DND-41 (cell line): ENCODE results near the gene GNPAT.

Experiments
- ATAC-seq: fragments of 200-7000 bp; cut with Tn5 transposase; 3 replicates; pipeline ENCODE4 v1.9.1; 2021; ENCODE audit warnings: low read depth; ENCODE audit not compliant: insufficient read depth
- DNase-seq: peaks from one replicate; pipeline ENCODE4 v3.0.0-alpha.2; 2020
- H2AFZ ChIP-seq: 2 replicates; pipeline ENCODE4 v1.6.0; 2012; ENCODE audit warnings: low read depth, low read length
- H3K27ac ChIP-seq: 2 replicates; pipeline ENCODE4 v1.5.1; 2012; ENCODE audit warnings: low read length, inconsistent platforms
- H3K27me3 ChIP-seq: fragments of 200-600 bp; sonication (generic); 2 replicates; pipeline ENCODE4 v1.6.0; 2012; ENCODE audit warnings: low read length, mild to moderate bottlenecking, inconsistent platforms; ENCODE audit not compliant: insufficient read depth, poor library complexity
- H3K36me3 ChIP-seq: 2 replicates; pipeline ENCODE4 v1.5.1; 2012; ENCODE audit warnings: low read length, inconsistent platforms; ENCODE audit not compliant: insufficient read depth
- H3K4me1 ChIP-seq: 2 replicates; pipeline ENCODE4 v1.5.1; 2012; ENCODE audit warnings: mild to moderate bottlenecking, low read length; ENCODE audit not compliant: insufficient read depth
- H3K4me2 ChIP-seq: 2 replicates; pipeline ENCODE4 v1.6.0; 2012; ENCODE audit warnings: mild to moderate bottlenecking, moderate library complexity, low read length, inconsistent platforms; ENCODE audit not compliant: insufficient read depth
- H3K4me3 ChIP-seq, 2 experiments: fragments of 200-600 bp in 1 of 2; shearing (Covaris generic) in 1 of 2; 2 replicates each; pipeline ENCODE4 v1.5.1; 2012 to 2016; ENCODE audit warnings: inconsistent platforms in 2 of 2, low read length in 2 of 2, mild to moderate bottlenecking in 2 of 2, low read depth in 1 of 2, moderate library complexity in 1 of 2
- H3K79me2 ChIP-seq: 2 replicates; pipeline ENCODE4 v1.6.0; 2012; ENCODE audit warnings: low read length, inconsistent platforms; ENCODE audit not compliant: insufficient read depth
- H3K9ac ChIP-seq: 2 replicates; pipeline ENCODE4 v1.6.0; 2012; ENCODE audit warnings: low read depth, mild to moderate bottlenecking, inconsistent platforms, low read length, moderate library complexity
- H3K9me3 ChIP-seq: 2 replicates; pipeline ENCODE4 v1.5.1; 2012; ENCODE audit warnings: low read length, moderate library complexity, mild to moderate bottlenecking, inconsistent platforms; ENCODE audit not compliant: insufficient read depth, severe bottlenecking
- H4K20me1 ChIP-seq: 2 replicates; pipeline ENCODE4 v1.6.0; 2012; ENCODE audit warnings: low read length; ENCODE audit not compliant: insufficient read depth
- EZH2 ChIP-seq: IDR thresholded peaks from 3 replicates; pipeline ENCODE4 v1.6.1; 2012; ENCODE audit warnings: borderline replicate concordance, low read depth, mild to moderate bottlenecking, moderate library complexity, low read length, inconsistent platforms; ENCODE audit not compliant: severe bottlenecking
- TF ChIP-seq, protein P1 (sequence below): IDR thresholded peaks from 2 replicates; pipeline ENCODE4 v1.5.1; 2012; ENCODE audit warnings: borderline replicate concordance, low read length, moderate library complexity, mild to moderate bottlenecking; ENCODE audit not compliant: poor library complexity, severe bottlenecking; ENCODE audit errors: extremely low read depth

GNPAT gene

DNA sequence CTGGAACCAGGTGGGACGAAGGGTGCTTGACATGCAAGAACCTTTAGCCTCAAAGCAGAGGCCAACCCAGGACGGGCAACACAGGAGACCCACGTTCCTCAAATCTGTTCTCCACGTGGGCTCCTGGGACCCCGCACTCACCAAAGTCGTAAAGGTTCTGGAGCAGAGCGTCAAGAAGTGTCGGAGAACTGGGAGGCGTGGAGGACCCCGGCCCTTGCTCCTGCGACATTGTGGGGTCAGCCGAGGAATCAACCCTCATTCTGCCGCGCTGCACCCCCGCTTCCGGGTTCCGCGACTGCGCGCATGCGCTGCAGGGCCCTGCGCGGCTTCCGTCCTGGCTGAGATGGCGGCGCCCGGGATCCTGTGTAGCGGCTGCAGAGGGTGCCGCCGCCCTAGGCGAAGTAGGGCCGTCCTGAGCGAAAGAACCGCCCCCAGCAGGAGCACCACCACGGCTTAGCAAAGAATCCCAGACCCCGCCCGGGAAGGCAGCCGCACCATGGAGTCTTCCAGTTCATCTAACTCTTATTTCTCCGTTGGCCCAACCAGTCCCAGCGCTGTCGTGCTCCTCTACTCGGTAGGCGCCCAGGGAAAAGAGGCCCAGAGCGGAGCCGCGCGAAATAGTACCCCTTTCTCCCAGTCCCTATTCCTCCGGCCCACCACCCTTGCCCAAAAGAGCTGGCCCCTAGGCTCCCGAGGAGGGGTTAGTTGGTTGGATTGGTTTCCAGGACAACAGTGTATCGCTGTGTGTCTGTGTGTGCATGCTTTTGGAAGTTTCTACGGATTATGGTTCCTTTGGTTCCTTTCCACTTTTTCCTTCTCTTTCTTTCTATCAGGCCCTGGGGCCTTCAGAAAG is at the start of gene GNPAT:
TSS of gene GNPAT (plus strand) at position 330 of the 853 bp plus-strand sequence. CDS start at position 497, 167 bp downstream.
- peak within 1 kb of the TSS; percentile 65 to 97 for H3K4me3 ChIP-seq
- H3K4me2 ChIP-seq: peak within 1 kb of the TSS; percentile 77
- peak; percentile 93 for ATAC-seq
- H3K9me3 ChIP-seq: no peaks in the 10 kb centered on the region
- peak; percentile 90 for DNase-seq
- peaks cover 70% of the 10 kb centered on the region for H3K79me2 ChIP-seq
- TF ChIP-seq EZH2: no peak
- TF ChIP-seq, protein P1, sequence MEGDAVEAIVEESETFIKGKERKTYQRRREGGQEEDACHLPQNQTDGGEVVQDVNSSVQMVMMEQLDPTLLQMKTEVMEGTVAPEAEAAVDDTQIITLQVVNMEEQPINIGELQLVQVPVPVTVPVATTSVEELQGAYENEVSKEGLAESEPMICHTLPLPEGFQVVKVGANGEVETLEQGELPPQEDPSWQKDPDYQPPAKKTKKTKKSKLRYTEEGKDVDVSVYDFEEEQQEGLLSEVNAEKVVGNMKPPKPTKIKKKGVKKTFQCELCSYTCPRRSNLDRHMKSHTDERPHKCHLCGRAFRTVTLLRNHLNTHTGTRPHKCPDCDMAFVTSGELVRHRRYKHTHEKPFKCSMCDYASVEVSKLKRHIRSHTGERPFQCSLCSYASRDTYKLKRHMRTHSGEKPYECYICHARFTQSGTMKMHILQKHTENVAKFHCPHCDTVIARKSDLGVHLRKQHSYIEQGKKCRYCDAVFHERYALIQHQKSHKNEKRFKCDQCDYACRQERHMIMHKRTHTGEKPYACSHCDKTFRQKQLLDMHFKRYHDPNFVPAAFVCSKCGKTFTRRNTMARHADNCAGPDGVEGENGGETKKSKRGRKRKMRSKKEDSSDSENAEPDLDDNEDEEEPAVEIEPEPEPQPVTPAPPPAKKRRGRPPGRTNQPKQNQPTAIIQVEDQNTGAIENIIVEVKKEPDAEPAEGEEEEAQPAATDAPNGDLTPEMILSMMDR: peak; percentile 1
- H3K9ac ChIP-seq: peak within 1 kb of the TSS; percentile 68
- no peaks in the 10 kb centered on the region for H3K27me3 ChIP-seq
- H3K36me3 ChIP-seq: peaks cover 34% of the 10 kb centered on the region
- H3K27ac ChIP-seq: peak within 1 kb of the TSS; percentile 81
- H3K4me1 ChIP-seq: peaks cover 47% of the 10 kb centered on the region
- peak within 1 kb of the TSS; percentile 82 for H2AFZ ChIP-seq
- H4K20me1 ChIP-seq: peaks cover 6% of the 10 kb centered on the region; the same call in 1 of the 2 replicates

DNA sequence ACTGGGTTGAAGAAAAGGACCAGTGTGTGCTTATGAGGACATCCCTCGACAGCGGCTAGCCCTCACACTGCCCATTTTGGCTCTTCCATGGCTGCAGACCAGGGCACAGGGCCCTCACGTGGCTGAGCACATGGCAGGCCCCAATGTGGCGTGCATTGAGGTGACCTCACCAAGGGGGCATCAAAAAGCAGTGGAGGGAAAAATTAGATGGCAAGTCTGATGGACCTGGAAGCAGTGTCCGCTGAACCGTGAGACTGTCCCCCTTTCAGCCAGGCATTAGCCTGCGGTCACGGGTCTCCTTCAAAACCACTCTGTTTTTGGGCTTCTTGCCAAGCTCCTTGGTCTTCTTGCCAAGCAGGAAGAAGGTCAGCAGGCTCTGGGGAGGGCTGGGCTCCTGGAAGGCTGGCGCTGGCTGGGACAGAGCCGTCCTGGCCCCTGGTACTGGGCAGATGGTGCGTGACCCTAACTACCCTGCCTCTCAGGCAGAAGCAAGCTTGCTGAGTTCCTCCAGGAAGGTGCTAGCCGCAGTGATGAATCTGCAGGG is 48.3 kb upstream of the GNPAT start:
- Histone ChIP-seq H3K4me3 (no peak overlapping the region), H2AFZ (no peak overlapping the region), H3K4me1 (no peaks in the 10 kb centered on the region), H3K4me2 (no peak overlapping the region), H3K79me2 (no peaks in the 10 kb centered on the region), H3K36me3 (no peaks in the 10 kb centered on the region), H3K27me3 (peaks cover 7% of the 10 kb centered on the region), H3K9ac (no peak overlapping the region), H4K20me1 (no peaks in the 10 kb centered on the region), H3K9me3 (no peaks in the 10 kb centered on the region), H3K27ac (no peak overlapping the region)
- DNase-seq: no peak
- TF ChIP-seq, protein P1: no peak
- ATAC-seq: no peak

DNA sequence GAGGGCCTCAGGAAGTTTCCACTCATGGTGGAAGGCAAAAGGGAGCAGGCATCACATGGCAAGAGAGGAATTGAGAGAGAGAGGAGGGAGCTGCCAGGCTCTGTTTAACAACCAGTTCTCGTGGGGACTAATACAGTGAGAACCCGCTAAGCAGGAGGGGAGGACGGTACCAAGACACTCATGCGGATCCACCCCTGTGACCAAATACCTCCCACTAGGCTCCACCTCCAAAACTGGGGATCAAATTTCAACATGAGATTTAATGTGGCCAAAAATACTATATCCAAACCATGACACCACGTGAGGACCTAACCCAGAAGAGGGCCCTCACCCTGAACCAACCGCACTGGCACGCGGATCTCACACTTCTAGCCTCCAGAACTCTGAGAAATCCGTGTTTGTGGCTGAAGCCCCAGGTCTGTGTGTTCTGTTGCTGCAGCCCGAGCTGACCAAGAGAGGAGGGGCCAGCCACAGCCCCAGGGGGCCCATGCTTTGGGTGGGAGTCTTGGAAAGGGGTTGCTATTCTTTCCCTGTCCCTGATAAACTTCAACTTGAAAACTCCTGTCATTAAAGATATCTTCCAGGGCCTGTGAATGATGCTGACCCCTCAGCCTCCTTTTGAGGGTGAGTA is 47.2 kb upstream of the GNPAT start:
- H3K4me2 ChIP-seq: no peak overlapping the region
- no peak for DNase-seq
- no peaks in the 10 kb centered on the region for H3K36me3 ChIP-seq

More for the DNA sequence above, 47.2 kb upstream of the GNPAT start:
- H3K27me3 ChIP-seq: peaks cover 3% of the 10 kb centered on the region
- H4K20me1 ChIP-seq: no peaks in the 10 kb centered on the region
- no peaks in the 10 kb centered on the region for H3K9me3 ChIP-seq
- H2AFZ ChIP-seq: no peak overlapping the region
- no peak overlapping the region for H3K27ac ChIP-seq
- no peaks in the 10 kb centered on the region for H3K79me2 ChIP-seq
- no peak overlapping the region for H3K4me3 ChIP-seq
- TF ChIP-seq EZH2: no peak
- TF ChIP-seq, protein P1: no peak
- no peaks in the 10 kb centered on the region for H3K4me1 ChIP-seq
- H3K9ac ChIP-seq: no peak overlapping the region
- 0 out of 3 replicates have a peak, but pooled peaks have one; percentile 27 for ATAC-seq
